OCI-LY7 (cell line): Measurements from ENCODE around the gene C12orf43. TPM values are rescaled to one million over a fixed set of nuclear protein-coding genes. Genes with fewer than 3 reads are reported as not detected.

Source experiments
- BruUV-seq: library from RNA; stranded (reverse); fragments of 400-500 nt; replicated peaks from 2 replicates; lab custom pipeline; 2021; lab: Mats Ljungman, UMichigan
- CTCF ChIA-PET: fragments of 300-600 bp; sonication (Branson Sonifier 250); formaldehyde crosslinking; loops from one replicate; lab custom pipeline; 2022; ENCODE audit warnings: antibody characterized with exemption; ENCODE audit not compliant: unreplicated experiment; lab: Charles Lee
- POLR2A ChIA-PET: fragments of 300-600 bp; sonication (Branson Sonifier 250); formaldehyde crosslinking; loops from one replicate; lab custom pipeline; 2022; ENCODE audit warnings: antibody characterized with exemption; lab: Charles Lee
- DNase-seq: peaks from one replicate; pipeline ENCODE4 v3.0.0-alpha.2; 2015; ENCODE audit warnings: low spot score
- H2AFZ ChIP-seq: fragments of 200-600 bp; sonication (generic), shearing (Covaris generic); 2 replicates; pipeline ENCODE4 v1.6.1; 2014; ENCODE audit warnings: mild to moderate bottlenecking, antibody characterized with exemption, low read length, moderate library complexity
- H3K27ac ChIP-seq: fragments of 200-600 bp; sonication (generic); 2 replicates; pipeline ENCODE4 v1.5.1; 2014; ENCODE audit warnings: mixed run types, low read depth, mild to moderate bottlenecking, moderate library complexity, low read length, inconsistent platforms; ENCODE audit not compliant: poor library complexity, severe bottlenecking
- H3K36me3 ChIP-seq: fragments of 200-600 bp; sonication (generic); 2 replicates; pipeline ENCODE4 v1.6.1; 2014; ENCODE audit warnings: mild to moderate bottlenecking, antibody characterized with exemption, low read length, moderate library complexity, mixed read lengths; ENCODE audit not compliant: insufficient read depth
- H3K4me1 ChIP-seq: fragments of 200-600 bp; sonication (generic); 2 replicates; pipeline ENCODE4 v1.5.1; 2014; ENCODE audit warnings: mild to moderate bottlenecking, low read length; ENCODE audit not compliant: insufficient read depth, poor library complexity, severe bottlenecking
- H3K4me2 ChIP-seq: fragments of 200-600 bp; sonication (generic); 2 replicates; pipeline ENCODE4 v1.6.1; 2014; ENCODE audit warnings: mild to moderate bottlenecking, low read length
- H3K4me3 ChIP-seq: fragments of 200-600 bp; sonication (generic); 2 replicates; pipeline ENCODE4 v1.5.1; 2014; ENCODE audit warnings: mild to moderate bottlenecking, low read depth, low read length; ENCODE audit not compliant: poor library complexity, severe bottlenecking
- H3K79me2 ChIP-seq: fragments of 200-600 bp; sonication (generic); 2 replicates; pipeline ENCODE4 v1.6.1; 2016; ENCODE audit warnings: low read depth, mild to moderate bottlenecking, low read length, moderate library complexity, mixed read lengths; ENCODE audit not compliant: insufficient read depth
- H3K9me2 ChIP-seq: fragments of 200-600 bp; sonication (generic); 2 replicates; pipeline ENCODE4 v1.6.1; 2016; ENCODE audit warnings: mild to moderate bottlenecking, low read length, mixed read lengths; ENCODE audit not compliant: insufficient read depth
- H3K9me3 ChIP-seq: fragments of 200-600 bp; sonication (generic); 2 replicates; pipeline ENCODE4 v1.6.1; 2014; ENCODE audit warnings: mild to moderate bottlenecking, mixed run types, low read length, mixed read lengths
- H4K20me1 ChIP-seq: fragments of 200-600 bp; sonication (generic); 2 replicates; pipeline ENCODE4 v1.6.1; 2014; ENCODE audit warnings: mild to moderate bottlenecking, antibody characterized with exemption, low read length, moderate library complexity, mixed read lengths; ENCODE audit not compliant: insufficient read depth
- CTCF ChIP-seq: fragments of 200-600 bp; sonication (generic); conservative IDR thresholded peaks from 2 replicates; pipeline ENCODE4 v1.5.1; 2014; ENCODE audit warnings: mild to moderate bottlenecking, antibody characterized with exemption, low read length, moderate library complexity, mixed read lengths
- EZH2phosphoT487 ChIP-seq: fragments of 200-600 bp; sonication (generic); IDR thresholded peaks from 2 replicates; pipeline ENCODE4 v1.6.1; 2018; ENCODE audit warnings: low read depth, borderline replicate concordance, mild to moderate bottlenecking, mixed run types, antibody characterized with exemption, low read length, moderate library complexity, mixed read lengths
- intact Hi-C: fragments of 100-400 bp; cut with micrococcal nuclease; formaldehyde crosslinking; loops from one replicate; pipeline ENCODE4 v1.10.0; 2022; ENCODE audit not compliant: unreplicated experiment
- total RNA-seq, 2 experiments: library from RNA; depleted of rRNA in 1 of 2; stranded (reverse); fragments of >200 nt in 1 of 2; shearing (Covaris generic) in 1 of 2; gene quantifications; 2 replicates each; pipeline ENCODE4 v1.2.3, GENCODE V29; 2014 to 2022

Gene C12orf43
- total RNA-seq, 2 experiments from 2014 or later, result 21.4 to 24.7 TPM

- no peaks in the 10 kb centered on the region for H3K4me1 ChIP-seq
- H4K20me1 ChIP-seq, result no peaks in the 10 kb centered on the region
- H3K79me2 ChIP-seq, result no peaks in the 10 kb centered on the region
- no peak for DNase-seq
- H3K36me3 ChIP-seq, result peaks cover 65% of the 10 kb centered on the region
- no peak overlapping the region for H2AFZ ChIP-seq
- POLR2A ChIA-PET, result interaction anchor here (0.6 kb wide), 1 partner anchor 270 kb away, joined by 5 read pairs; no protein-coding TSS in a partner anchor
- CTCF ChIA-PET, result no interaction called here
- no TSS peak for BruUV-seq
- intact Hi-C loops, result no loop called here
- no peaks in the 10 kb centered on the region for H3K9me2 ChIP-seq
- H3K4me3 ChIP-seq, result no peak overlapping the region
- TF ChIP-seq EZH2phosphoT487 (no peak), CTCF (no peak)
- no peak overlapping the region for H3K27ac ChIP-seq
- H3K9me3 ChIP-seq, result no peaks in the 10 kb centered on the region
- H3K4me2 ChIP-seq, result no peak overlapping the region
Measured at GRCh38 chr12:121004253-121004815, 12.0 kb downstream of the C12orf43 start.

- Histone ChIP-seq H3K9me2 (no peaks in the 10 kb centered on the region), H3K4me3 (no peak overlapping the region), H3K4me2 (no peak overlapping the region), H3K36me3 (peaks cover 58% of the 10 kb centered on the region), H2AFZ (no peak overlapping the region), H3K79me2 (no peaks in the 10 kb centered on the region), H3K9me3 (no peaks in the 10 kb centered on the region), H3K27ac (no peak overlapping the region), H3K4me1 (peaks cover 2% of the 10 kb centered on the region), H4K20me1 (no peaks in the 10 kb centered on the region)
- ChIA-PET POLR2A (interaction anchor here (0.6 kb wide), 1 partner anchor 269 kb away, joined by 5 read pairs; no protein-coding TSS in a partner anchor), CTCF (no interaction called here)
- BruUV-seq, result no TSS peak
- DNase-seq, result no peak
- no peak for TF ChIP-seq EZH2phosphoT487
- TF ChIP-seq CTCF, result peak; percentile 50
- intact Hi-C loops, result no loop called here
Measured at GRCh38 chr12:121003650-121004049, 12.6 kb downstream of the C12orf43 start.

- BruUV-seq, result no TSS peak
- peaks cover 42% of the 10 kb centered on the region for H3K36me3 ChIP-seq
- H3K79me2 ChIP-seq, result no peaks in the 10 kb centered on the region
- CTCF ChIA-PET, result no interaction called here
- intact Hi-C loops, result no loop called here
- POLR2A ChIA-PET, result interaction anchor here (0.5 kb wide), 2 partner anchors 105 to 377 kb away, joined by 3 read pairs; no protein-coding TSS in a partner anchor
- peaks cover 8% of the 10 kb centered on the region for H3K4me1 ChIP-seq
- H4K20me1 ChIP-seq, result no peaks in the 10 kb centered on the region
- H3K4me3 ChIP-seq, result no peak overlapping the region
- no peaks in the 10 kb centered on the region for H3K9me3 ChIP-seq
- no peak overlapping the region for H3K27ac ChIP-seq
- H3K9me2 ChIP-seq, result no peaks in the 10 kb centered on the region
- TF ChIP-seq CTCF, result no peak
- no peak for TF ChIP-seq EZH2phosphoT487
- H2AFZ ChIP-seq, result no peak overlapping the region
- no peak overlapping the region for H3K4me2 ChIP-seq
- DNase-seq, result no peak
Measured at GRCh38 chr12:121001841-121002483, 14.3 kb downstream of the C12orf43 start.
